Gastrocnemius medialis (tissue), 4 donors: ENCODE results near the gene NPIPB9. TPM values are rescaled to one million over a fixed set of nuclear protein-coding genes. Genes with fewer than 3 reads are reported as not detected.
"Not testable (repeated sequence)": the region's sequence is repeated elsewhere in the genome, so short reads cannot be mapped to it uniquely, and the experiment has no call there.

Experiments used
- ATAC-seq, 2 donors: fragments of 150-250 bp; one replicate each; pipeline ENCODE4 v1.9.1; 2016
- DNase-seq, 2 donors: peaks; one replicate each; pipeline ENCODE4 v3.0.0-alpha.2; 2019
- H3K27ac ChIP-seq, 4 donors: fragments of 200-600 bp; sonication (generic); 1 replicate in 1 of 4; 2 replicates in 3 of 4; pipeline ENCODE4 v1.5.1; 2016 to 2018; ENCODE audit warnings: mild to moderate bottlenecking in 2 of 4, moderate library complexity in 1 of 4
- H3K27me3 ChIP-seq, 3 donors: fragments of 200-600 bp; sonication (generic) in 2 of 3; 1 replicate in 1 of 3; 2 replicates in 2 of 3; pipeline versions ENCODE4 v1.5.1 to v1.6.0; 2016 to 2019; ENCODE audit warnings: mild to moderate bottlenecking in 1 of 3, moderate library complexity in 1 of 3
- H3K36me3 ChIP-seq, 2 donors: fragments of 200-600 bp; sonication (generic) in 1 of 2; one replicate each; pipeline ENCODE4 v1.5.1; 2017 to 2018
- H3K4me1 ChIP-seq, 2 donors: fragments of 200-600 bp; sonication (generic) in 1 of 2; one replicate each; pipeline ENCODE4 v1.5.1; 2016 to 2017; ENCODE audit warnings: mild to moderate bottlenecking in 2 of 2
- H3K4me3 ChIP-seq, 4 donors: fragments of 200-600 bp; sonication (generic) in 3 of 4; 1 replicate in 1 of 4; 2 replicates in 3 of 4; pipeline ENCODE4 v1.5.1; 2016 to 2019; ENCODE audit warnings: mild to moderate bottlenecking in 2 of 4
- H3K9me3 ChIP-seq, 3 donors: fragments of 200-600 bp; sonication (generic) in 2 of 3; 1 replicate in 1 of 3; 2 replicates in 2 of 3; pipeline ENCODE4 v1.5.1; 2016 to 2019
- in situ Hi-C, 4 donors: fragments of 200-750 bp; cut with MboI; loops; one replicate each; pipeline versions ENCODE4 v1.15.0 to v1.8.0; 2017; ENCODE audit warnings: low sequenced_read_pairs in 4 of 4
- intact Hi-C: fragments of 100-400 bp; cut with DNase I; formaldehyde crosslinking; loops from one replicate; pipeline ENCODE4 v1.15.1; 2023; ENCODE audit warnings: low total_unique reads
- total RNA-seq, 4 donors: library from RNA; depleted of rRNA; stranded (reverse); fragments of >200 nt; gene quantifications; one replicate each; pipeline versions ENCODE4 v1.1.0 to v1.2.3, GENCODE V29; 2016
- TF ChIP-seq, protein P1 (sequence below), 5 experiments: fragments of 450-650 bp in 3 of 5; fragments of 200-600 bp in 2 of 5; sonication (generic) in 2 of 5; IDR thresholded peaks in 4 of 5; conservative IDR thresholded peaks in 1 of 5; 1 replicate in 4 of 5; 2 replicates in 1 of 5; pipeline ENCODE4 v1.5.1; 2016 to 2019; ENCODE audit warnings: antibody characterized with exemption in 5 of 5, mild to moderate bottlenecking in 3 of 5, moderate library complexity in 3 of 5

The NPIPB9 gene
- total RNA-seq, 4 donors from 2014 or later: not detected

DNA sequence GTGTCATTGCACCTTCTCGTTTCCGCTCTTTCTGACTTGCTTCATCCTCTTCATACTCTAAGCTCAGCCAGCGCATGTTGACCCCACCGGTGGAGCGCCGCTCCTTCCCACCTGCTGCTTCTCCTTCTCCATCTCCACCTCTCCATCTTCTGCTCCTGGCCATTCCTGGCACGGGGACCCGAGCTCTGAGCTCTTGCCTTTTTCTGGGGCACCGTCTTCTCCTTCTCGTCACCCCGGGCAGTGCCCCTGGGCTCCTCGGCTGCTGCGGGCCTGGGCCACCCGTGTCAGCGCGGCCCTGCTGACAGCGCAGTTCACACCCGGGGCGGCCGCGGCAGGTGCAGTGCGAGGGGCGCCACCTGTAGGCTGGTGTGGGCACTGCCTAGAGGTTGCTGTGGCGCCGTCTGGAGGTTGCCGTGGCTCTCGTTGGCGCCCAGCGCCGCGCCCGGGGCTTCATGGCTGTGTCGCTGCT, 1.6 kb upstream of the NPIPB9 start:
- TF ChIP-seq, protein P1, sequence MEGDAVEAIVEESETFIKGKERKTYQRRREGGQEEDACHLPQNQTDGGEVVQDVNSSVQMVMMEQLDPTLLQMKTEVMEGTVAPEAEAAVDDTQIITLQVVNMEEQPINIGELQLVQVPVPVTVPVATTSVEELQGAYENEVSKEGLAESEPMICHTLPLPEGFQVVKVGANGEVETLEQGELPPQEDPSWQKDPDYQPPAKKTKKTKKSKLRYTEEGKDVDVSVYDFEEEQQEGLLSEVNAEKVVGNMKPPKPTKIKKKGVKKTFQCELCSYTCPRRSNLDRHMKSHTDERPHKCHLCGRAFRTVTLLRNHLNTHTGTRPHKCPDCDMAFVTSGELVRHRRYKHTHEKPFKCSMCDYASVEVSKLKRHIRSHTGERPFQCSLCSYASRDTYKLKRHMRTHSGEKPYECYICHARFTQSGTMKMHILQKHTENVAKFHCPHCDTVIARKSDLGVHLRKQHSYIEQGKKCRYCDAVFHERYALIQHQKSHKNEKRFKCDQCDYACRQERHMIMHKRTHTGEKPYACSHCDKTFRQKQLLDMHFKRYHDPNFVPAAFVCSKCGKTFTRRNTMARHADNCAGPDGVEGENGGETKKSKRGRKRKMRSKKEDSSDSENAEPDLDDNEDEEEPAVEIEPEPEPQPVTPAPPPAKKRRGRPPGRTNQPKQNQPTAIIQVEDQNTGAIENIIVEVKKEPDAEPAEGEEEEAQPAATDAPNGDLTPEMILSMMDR (IDR thresholded peaks at IDR 0.05 in 4 of 5, conservative IDR thresholded peaks at IDR 0.05 in 1 of 5): peak in 1 of 5 experiments; percentile 52
- intact Hi-C loops, H3K4me1 ChIP-seq, in situ Hi-C loops, H3K9me3 ChIP-seq, H3K36me3 ChIP-seq, H3K27ac ChIP-seq, H3K27me3 ChIP-seq, DNase-seq: not testable (repeated sequence)
- peak; percentile 95 to 98 for ATAC-seq
- H3K4me3 ChIP-seq: peak overlapping the region in 2 of 4 donors; percentile 20 to 26

DNA sequence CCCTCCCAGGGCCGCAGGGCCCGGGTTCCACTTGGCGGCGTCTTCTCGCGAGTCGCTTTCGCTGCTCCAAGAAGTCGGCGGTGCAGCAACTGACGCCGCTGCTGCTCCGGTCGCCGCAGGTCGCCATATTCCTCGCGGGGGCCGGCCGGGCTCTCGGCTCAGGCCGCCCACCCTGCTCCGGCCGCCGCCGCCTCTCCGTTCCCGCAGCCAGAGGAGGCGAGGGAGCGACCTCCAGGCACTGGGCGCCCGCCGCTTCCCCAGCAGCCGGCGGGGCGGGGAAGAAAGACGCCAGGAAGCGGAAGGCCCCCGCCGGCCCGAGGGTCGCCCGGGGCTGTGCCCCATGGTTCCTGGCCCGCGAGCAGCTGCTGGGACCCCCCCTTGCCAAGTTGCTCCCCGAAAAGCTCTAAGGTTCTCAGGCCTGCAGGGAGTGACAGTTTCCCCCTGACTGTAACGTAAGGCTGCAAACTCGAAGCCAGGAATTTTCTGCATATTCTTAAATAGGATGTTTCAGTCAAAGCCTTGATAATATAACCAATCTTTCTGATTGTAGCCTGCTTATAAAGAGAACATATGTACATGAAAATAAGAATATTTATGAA, 1.0 kb upstream of the NPIPB9 start:
- ATAC-seq: peak; percentile 56 to 70
- H3K9me3 ChIP-seq, DNase-seq, H3K27ac ChIP-seq, H3K36me3 ChIP-seq, H3K4me1 ChIP-seq, H3K27me3 ChIP-seq, in situ Hi-C loops, intact Hi-C loops: not testable (repeated sequence)
- peak overlapping the region in 1 of 4 donors; percentile 26 for H3K4me3 ChIP-seq

DNA sequence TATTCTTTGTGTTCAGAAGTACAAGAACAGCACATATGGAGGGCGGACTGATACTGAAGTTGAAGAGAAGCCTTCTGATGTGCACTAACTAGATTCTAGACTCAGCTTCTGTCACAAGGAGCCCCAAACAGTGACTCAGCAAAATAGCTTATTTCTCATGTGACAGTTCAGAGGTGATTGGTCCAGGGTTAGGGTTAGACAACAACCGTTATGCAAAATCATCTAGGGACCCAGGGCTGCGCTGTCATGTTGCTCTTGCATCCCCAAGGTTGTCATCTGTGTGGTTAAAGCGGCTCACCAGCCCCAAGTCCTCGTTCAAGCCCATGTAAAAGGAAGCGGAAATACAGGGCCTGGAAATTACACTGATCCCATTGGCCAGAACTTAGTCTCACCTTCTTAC, 30.1 kb downstream of the NPIPB9 start:
- not testable (repeated sequence) for DNase-seq, ATAC-seq, H3K36me3 ChIP-seq

DNA sequence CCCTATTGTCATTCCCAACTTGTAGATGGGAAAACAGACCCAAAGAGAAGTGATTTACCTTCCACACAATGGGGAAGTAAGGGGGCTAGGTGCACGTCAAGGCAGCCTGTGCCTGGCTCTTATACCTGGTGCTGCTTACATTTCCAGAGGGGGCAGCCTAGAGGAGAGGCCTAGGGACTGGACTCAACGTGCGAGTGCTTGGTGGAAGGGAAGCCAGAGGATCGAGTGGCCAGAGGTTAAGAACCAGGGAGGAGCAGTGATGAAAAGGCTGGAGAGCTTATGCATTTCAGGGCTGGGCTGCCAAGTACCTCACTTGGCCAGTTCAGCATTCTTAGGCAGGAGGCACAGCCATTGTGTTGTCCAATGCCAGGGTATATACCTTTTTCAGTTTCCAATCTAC, 30.8 kb downstream of the NPIPB9 start:
- DNase-seq, H3K4me3 ChIP-seq, H3K9me3 ChIP-seq, H3K27me3 ChIP-seq, in situ Hi-C loops, H3K4me1 ChIP-seq, H3K36me3 ChIP-seq, intact Hi-C loops, ATAC-seq, H3K27ac ChIP-seq: not testable (repeated sequence)

More for the DNA sequence above, 30.1 kb downstream of the NPIPB9 start:
- H3K9me3 ChIP-seq, H3K27ac ChIP-seq, in situ Hi-C loops, H3K4me3 ChIP-seq, H3K27me3 ChIP-seq, intact Hi-C loops, H3K4me1 ChIP-seq: not testable (repeated sequence)

DNA sequence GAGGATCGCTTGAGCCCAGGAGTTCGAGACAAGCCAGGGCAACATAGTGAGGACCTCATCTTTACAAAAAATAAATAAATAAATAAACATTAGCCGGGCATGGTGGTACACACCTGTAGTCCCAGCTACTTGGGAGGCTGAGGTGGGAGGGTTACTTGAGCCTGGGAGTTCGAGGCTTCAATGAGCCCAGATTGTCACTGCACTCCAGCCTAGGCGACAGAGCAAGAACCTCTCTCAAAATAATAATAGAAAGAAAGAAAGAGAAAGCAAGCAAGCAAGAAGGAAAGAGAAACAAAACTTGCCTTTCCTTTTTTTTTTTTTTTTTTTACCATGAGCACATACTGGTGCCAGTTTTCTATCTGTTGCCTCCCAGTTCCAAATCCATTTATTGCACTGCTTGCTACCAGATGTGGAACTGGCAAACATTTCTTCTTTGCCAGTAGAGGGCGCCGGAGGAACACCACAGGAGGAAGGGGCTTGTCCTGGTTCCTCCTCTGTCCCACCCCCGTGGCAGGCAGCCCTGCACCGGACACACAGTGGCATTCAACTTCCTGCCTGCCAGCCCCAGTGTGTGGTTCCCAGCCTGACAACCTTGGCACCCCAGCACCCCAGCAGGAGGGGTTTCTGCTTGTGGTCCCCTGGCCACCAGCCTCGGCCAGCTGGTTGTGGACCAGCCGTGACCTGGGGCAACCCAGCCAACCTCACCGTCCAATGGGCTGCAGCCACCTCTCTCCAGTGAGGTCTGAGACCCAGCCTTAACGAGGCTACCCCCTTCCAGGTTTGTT, 50.8 kb downstream of the NPIPB9 start:
- peak overlapping the region in 1 of 4 donors; percentile 17 for H3K4me3 ChIP-seq
- TF ChIP-seq, protein P1 (IDR thresholded peaks at IDR 0.05 in 4 of 5, conservative IDR thresholded peaks at IDR 0.05 in 1 of 5): peak in 2 of 5 experiments; percentile 50 to 53
- DNase-seq (peak; percentile 70 to 71), ATAC-seq (peak; percentile 93 to 98)
- H3K27me3 ChIP-seq, H3K4me1 ChIP-seq, H3K36me3 ChIP-seq, in situ Hi-C loops, H3K27ac ChIP-seq, H3K9me3 ChIP-seq, intact Hi-C loops: not testable (repeated sequence)

DNA sequence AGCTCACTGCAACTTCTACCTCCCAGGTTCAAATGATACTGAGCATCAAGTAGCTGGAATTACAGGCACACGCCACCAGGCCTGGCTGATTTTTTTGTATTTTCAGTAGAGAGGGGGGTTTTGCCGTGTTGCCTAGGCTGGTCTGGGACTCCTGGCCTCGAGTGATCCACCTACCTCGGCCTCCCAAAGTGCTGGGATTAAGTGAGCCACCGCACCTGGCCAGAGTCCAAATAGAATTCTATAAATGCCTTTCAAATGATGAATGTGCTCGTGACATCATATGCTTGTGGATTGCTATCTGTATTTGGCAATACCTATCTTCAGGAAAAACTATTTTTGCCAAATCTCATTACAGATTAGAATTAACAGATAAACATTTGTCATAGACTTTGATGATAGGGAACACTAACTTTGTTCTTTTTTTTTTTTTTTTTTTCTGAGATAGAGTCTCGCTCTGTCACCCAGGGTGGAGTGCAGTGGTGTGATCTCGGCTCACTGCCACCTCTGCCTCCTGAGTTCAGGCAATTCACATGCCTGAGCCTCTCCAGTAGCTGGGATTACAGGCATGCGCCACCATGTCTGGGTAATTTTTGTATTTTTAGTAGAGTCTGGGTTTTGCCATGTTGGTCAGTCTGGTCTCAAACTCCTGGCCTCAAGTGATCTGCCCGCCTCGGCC, 56.0 kb downstream of the NPIPB9 start:
- H3K9me3 ChIP-seq, H3K4me1 ChIP-seq, DNase-seq, intact Hi-C loops, H3K4me3 ChIP-seq, in situ Hi-C loops, H3K27me3 ChIP-seq, H3K36me3 ChIP-seq, H3K27ac ChIP-seq, ATAC-seq: not testable (repeated sequence)
